Activated naive CD4-positive, alpha-beta T cell treated with anti-CD3 and anti-CD28 coated beads, Interleukin-2, amount 50 U/mL, for 72 hours (primary cell): ENCODE data around the gene MAP3K7CL. TPM values are rescaled to one million over a fixed set of nuclear protein-coding genes. Genes with fewer than 3 reads are reported as not detected.

Source experiments
- ATAC-seq, 2 donors: fragments of 150-1000 bp; cut with Tn5 transposase; 2 replicates each; pipeline ENCODE4 v1.10.0; 2021; ENCODE audit warnings: mild to moderate bottlenecking in 2 of 2, moderate library complexity in 2 of 2
- DNase-seq, 2 donors: peaks; one replicate each; pipeline ENCODE4 v3.0.0; 2021 to 2022; ENCODE audit warnings: low spot score in 2 of 2
- H3K27ac Mint-ChIP-seq, 2 donors: one replicate each; pipeline ENCODE4 v1.8.0; 2022; ENCODE audit warnings: mild to moderate bottlenecking in 2 of 2, mixed read lengths in 2 of 2
- H3K36me3 Mint-ChIP-seq, 2 donors: one replicate each; pipeline ENCODE4 v1.8.0; 2022; ENCODE audit warnings: mixed read lengths in 2 of 2
- H3K9me3 Mint-ChIP-seq, 2 donors: one replicate each; pipeline ENCODE4 v1.8.0; 2022; ENCODE audit warnings: mixed read lengths in 2 of 2
- total RNA-seq, 2 donors: library from RNA; stranded (reverse); gene quantifications; one replicate each; pipeline ENCODE4 v1.2.3, GENCODE V29; 2022

MAP3K7CL gene
- total RNA-seq, 2 donors from 2014 or later: 5.4 to 8.6 TPM

DNA sequence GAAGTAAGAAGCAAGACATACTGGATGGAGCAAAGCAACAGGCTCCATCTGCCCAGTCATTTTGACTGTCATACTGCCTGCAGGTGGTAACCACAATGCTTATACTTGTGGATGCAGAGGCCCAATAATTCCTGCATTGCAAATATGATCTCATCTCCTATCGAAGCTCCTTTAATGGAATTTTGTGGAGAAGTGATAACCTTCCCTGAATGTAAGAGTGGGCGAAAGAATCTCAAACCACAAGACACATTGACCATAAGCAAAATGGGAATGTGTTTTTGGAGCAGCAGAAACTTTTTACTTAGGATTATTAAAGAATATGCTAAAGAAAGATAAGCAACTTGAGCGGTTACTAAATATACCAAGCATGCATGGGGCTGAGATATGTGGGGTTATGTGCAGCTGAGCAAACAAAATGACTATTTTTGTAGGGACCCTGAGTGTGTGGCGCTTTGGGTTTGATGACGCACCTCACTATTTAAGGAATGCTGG, 90.9 kb downstream of the MAP3K7CL start:
- no peak for DNase-seq
- H3K9me3 Mint-ChIP-seq: peaks cover 0 to 4% of the 10 kb centered on the region in 2 donors
- ATAC-seq: no peak
- peaks cover 0 to 5% of the 10 kb centered on the region in 2 donors for H3K36me3 Mint-ChIP-seq
- no peak overlapping the region for H3K27ac Mint-ChIP-seq

DNA sequence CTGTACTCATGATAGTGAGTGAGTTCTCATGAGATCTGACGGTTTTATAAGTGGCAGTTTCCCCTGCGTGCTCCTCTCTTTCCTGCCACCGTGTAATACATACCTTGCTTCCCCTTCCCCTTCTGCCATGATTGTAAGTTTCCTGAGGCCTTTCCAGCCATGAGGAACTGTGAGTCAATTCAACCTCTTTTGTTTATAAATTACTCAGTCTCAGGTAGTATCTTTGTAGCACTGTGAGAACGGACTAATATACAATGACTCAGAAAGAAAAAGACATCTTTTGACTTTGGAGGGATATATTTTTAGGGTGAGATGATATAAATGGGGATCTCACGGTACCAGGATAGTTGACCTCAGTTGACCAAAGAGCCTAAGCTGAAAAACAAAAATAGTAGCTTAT, 93.6 kb downstream of the MAP3K7CL start:
- DNase-seq (no peak), ATAC-seq (peak in 1 of 2 donors; percentile 63)
- Mint-ChIP-seq H3K27ac (no peak overlapping the region), H3K9me3 (peaks cover 0 to 4% of the 10 kb centered on the region in 2 donors), H3K36me3 (peaks cover 0 to 5% of the 10 kb centered on the region in 2 donors)

Other genes with a start within 250 kb of the MAP3K7CL start
- gene LTN1, start 137.8 kb upstream of the MAP3K7CL start, total RNA-seq: 10 to 100 TPM; 35.9 to 42.1 TPM
- 10 to 100 TPM in 1 of 2 donors, 1 to 10 TPM in 1; 4.6 to 13.9 TPM for gene RWDD2B, start 111.3 kb upstream of the MAP3K7CL start, total RNA-seq
- gene USP16, start 106.0 kb upstream of the MAP3K7CL start, total RNA-seq: 10 to 100 TPM; 38.4 to 46.6 TPM
- gene CCT8, start 57.0 kb upstream of the MAP3K7CL start, total RNA-seq: 100 to 1,000 TPM; 408 to 420 TPM
- gene BACH1, start 168.3 kb downstream of the MAP3K7CL start, total RNA-seq: 10 to 100 TPM; 22.1 to 40.7 TPM